Keratinocyte (primary cell): ENCODE data around the gene JDP2. TPM values are rescaled to one million over a fixed set of nuclear protein-coding genes. Genes with fewer than 3 reads are reported as not detected.

Experiments
- DNase-seq: peaks from one replicate; pipeline ENCODE4 v3.0.0-alpha.2; 2011; ENCODE audit warnings: low read depth, missing footprints, low spot score
- FAIRE-seq: peaks from 2 replicates; lab custom pipeline; 2011; peaks lifted over from hg19 to GRCh38; lab: Jason Lieb, UNC
- H2AFZ ChIP-seq: 2 replicates; pipeline ENCODE4 v1.6.0; 2012; ENCODE audit warnings: low read length, control low read depth, inconsistent platforms; ENCODE audit not compliant: control insufficient read depth
- H3K27ac ChIP-seq: 2 replicates; pipeline ENCODE4 v1.5.1; 2011; ENCODE audit warnings: low read length; ENCODE audit not compliant: control insufficient read depth, insufficient read depth
- H3K27me3 ChIP-seq: 3 replicates; pipeline ENCODE4 v1.6.0; 2011; ENCODE audit warnings: low read length; ENCODE audit not compliant: control insufficient read depth, insufficient read depth; ENCODE audit errors: extremely low read depth
- H3K36me3 ChIP-seq, 2 experiments: 2 replicates in 1 of 2; 3 replicates in 1 of 2; pipeline ENCODE4 v1.5.1; 2011; ENCODE audit warnings: low read length in 2 of 2, mild to moderate bottlenecking in 1 of 2; ENCODE audit not compliant: control insufficient read depth in 2 of 2, insufficient read depth in 2 of 2; ENCODE audit errors: extremely low read depth in 1 of 2
- H3K4me1 ChIP-seq: 3 replicates; pipeline ENCODE4 v1.5.1; 2011; ENCODE audit warnings: low read length; ENCODE audit not compliant: control insufficient read depth, insufficient read depth; ENCODE audit errors: extremely low read depth
- H3K4me2 ChIP-seq: 3 replicates; pipeline ENCODE4 v1.6.0; 2011; ENCODE audit warnings: low read depth, low read length; ENCODE audit not compliant: control insufficient read depth, insufficient read depth; ENCODE audit errors: extremely low read depth
- H3K4me3 ChIP-seq, 3 experiments: fragments of 200-600 bp in 1 of 3; sonication (generic) in 1 of 3; 2 replicates in 2 of 3; 3 replicates in 1 of 3; pipeline ENCODE4 v1.5.1; 2011 to 2016; ENCODE audit warnings: low read length in 3 of 3, mild to moderate bottlenecking in 3 of 3, control low read depth in 2 of 3, inconsistent platforms in 1 of 3, low read depth in 1 of 3, mixed read lengths in 1 of 3, mixed run types in 1 of 3, moderate library complexity in 1 of 3; ENCODE audit not compliant: control insufficient read depth in 2 of 3, insufficient read depth in 2 of 3; ENCODE audit errors: extremely low read depth in 1 of 3
- H3K79me2 ChIP-seq: 2 replicates; pipeline ENCODE4 v1.6.0; 2012; ENCODE audit warnings: low read length; ENCODE audit not compliant: control insufficient read depth, insufficient read depth
- H3K9ac ChIP-seq: 3 replicates; pipeline ENCODE4 v1.6.0; 2011; ENCODE audit warnings: low read length; ENCODE audit not compliant: control insufficient read depth, insufficient read depth; ENCODE audit errors: extremely low read depth
- H3K9me1 ChIP-seq: 3 replicates; pipeline ENCODE4 v1.6.0; 2011; ENCODE audit warnings: low read length; ENCODE audit not compliant: control insufficient read depth, insufficient read depth; ENCODE audit errors: extremely low read depth
- H3K9me3 ChIP-seq: 2 replicates; pipeline ENCODE4 v1.5.1; 2012; ENCODE audit warnings: low read depth, low read length; ENCODE audit not compliant: control insufficient read depth
- H4K20me1 ChIP-seq: 3 replicates; pipeline ENCODE4 v1.6.0; 2011; ENCODE audit warnings: low read length; ENCODE audit not compliant: control insufficient read depth, insufficient read depth; ENCODE audit errors: extremely low read depth
- CTCF ChIP-seq, 3 experiments: IDR thresholded peaks in 1 of 3; conservative IDR thresholded peaks in 1 of 3; optimal IDR thresholded peaks in 1 of 3; 2 replicates in 2 of 3; 3 replicates in 1 of 3; pipeline versions ENCODE3 to v1.5.1; 2011; ENCODE audit warnings: low read length in 3 of 3, mild to moderate bottlenecking in 3 of 3, moderate library complexity in 2 of 3, control low read depth in 1 of 3, inconsistent platforms in 1 of 3; ENCODE audit not compliant: insufficient read depth in 2 of 3; ENCODE audit errors: extremely low read depth in 1 of 3
- EZH2 ChIP-seq: IDR thresholded peaks from one replicate; pipeline ENCODE4 v1.6.1; 2012; ENCODE audit warnings: inconsistent platforms, mild to moderate bottlenecking, low read length, moderate library complexity
- dilution Hi-C: fragments of 300-500 bp; cut with MboI; formaldehyde crosslinking; loops from one replicate; pipeline ENCODE4 v1.7.0; 2020; ENCODE audit warnings: low sequenced_read_pairs; ENCODE audit not compliant: extremely low pct_ligation_motif_present
- polyA plus RNA-seq, 5 experiments: library from polyadenylated mRNA; depleted of rRNA in 3 of 5; stranded (reverse) in 3 of 5; stranded (forward) in 1 of 5; unstranded in 1 of 5; fragments of >200 nt; gene quantifications; 1 replicate in 1 of 5; 2 replicates in 3 of 5; 3 replicates in 1 of 5; pipeline versions ENCODE4 v1.2.1 to v1.2.3, GENCODE V29; 2011 to 2012; ENCODE audit warnings: missing spikeins in 2 of 5, low read depth in 1 of 5, low replicate concordance in 1 of 5

JDP2 gene
- polyA plus RNA-seq, 1 donor (not counting 4 experiments of a cell fraction or from before 2014, with no cell fraction given), result 13.5 TPM

- H3K79me2 ChIP-seq, result peaks cover 5% of the 10 kb centered on the region
- no peak overlapping the region for H2AFZ ChIP-seq
- no peak overlapping the region for H3K4me3 ChIP-seq
- H3K36me3 ChIP-seq, result peaks cover 10 to 11% of the 10 kb centered on the region in 2 experiments
- H3K9me3 ChIP-seq, result no peaks in the 10 kb centered on the region
- no peaks in the 10 kb centered on the region for H3K9me1 ChIP-seq
- no peak overlapping the region for H3K27ac ChIP-seq
- no peaks in the 10 kb centered on the region for H3K27me3 ChIP-seq
- dilution Hi-C loops, result no loop called here
- H3K4me1 ChIP-seq, result peaks cover 4% of the 10 kb centered on the region
- H3K9ac ChIP-seq, result no peak overlapping the region
- peaks cover 9% of the 10 kb centered on the region for H4K20me1 ChIP-seq
- FAIRE-seq (no peak), DNase-seq (no peak)
- no peak overlapping the region for H3K4me2 ChIP-seq
- TF ChIP-seq EZH2 (no peak), CTCF (optimal IDR thresholded peaks at IDR 0.05 in 1 of 3, IDR thresholded peaks at IDR 0.05 in 1 of 3, conservative IDR thresholded peaks at IDR 0.05 in 1 of 3; ENCODE audit: extremely low read depth in 1 of 3, insufficient read depth in 2 of 3, low read length in 3 of 3) (no peak)
Observed at GRCh38 chr14:75460394-75460793, 32.6 kb downstream of the JDP2 start.

GRCh38 chr14:75461303-75461702 lies 33.5 kb downstream of the JDP2 start:
- TF ChIP-seq EZH2, result no peak
- no peak for TF ChIP-seq CTCF (optimal IDR thresholded peaks at IDR 0.05 in 1 of 3, IDR thresholded peaks at IDR 0.05 in 1 of 3, conservative IDR thresholded peaks at IDR 0.05 in 1 of 3; ENCODE audit: extremely low read depth in 1 of 3, insufficient read depth in 2 of 3, low read length in 3 of 3)
- Histone ChIP-seq H3K36me3 (peaks cover 5 to 10% of the 10 kb centered on the region in 2 experiments), H3K27me3 (no peaks in the 10 kb centered on the region), H3K9ac (no peak overlapping the region), H3K27ac (no peak overlapping the region), H3K4me2 (no peak overlapping the region), H2AFZ (no peak overlapping the region), H3K4me3 (no peak overlapping the region), H3K79me2 (peaks cover 4% of the 10 kb centered on the region), H4K20me1 (peaks cover 4% of the 10 kb centered on the region), H3K9me3 (no peaks in the 10 kb centered on the region), H3K9me1 (no peaks in the 10 kb centered on the region), H3K4me1 (no peaks in the 10 kb centered on the region)
- FAIRE-seq, result no peak
- DNase-seq, result no peak
- dilution Hi-C loops, result no loop called here
